GM21390 (cell line): ENCODE measurements around the gene TTYH1.
"Not testable (repeated sequence)": the region's sequence is repeated elsewhere in the genome, so short reads cannot be mapped to it uniquely, and the experiment has no call there.

ENCODE experiments used
- ATAC-seq: cut with Tn5 transposase; IDR thresholded peaks from one replicate; pipeline ENCODE4 v1.9.1; 2021; ENCODE audit not compliant: unreplicated experiment

Gene TTYH1

GRCh38 chr19:54415208-54415900 is at the start of gene TTYH1:
TTYH1 (plus strand) TSS chr19:54415464; CDS start chr19:54415553, 89 bp downstream.
- no peak for ATAC-seq

GRCh38 chr19:54365798-54366197 is 49.5 kb upstream of the TTYH1 start:
- not testable (repeated sequence) for ATAC-seq

- ATAC-seq: no peak
Observed at GRCh38 chr19:54366811-54367210, 48.5 kb upstream of the TTYH1 start.

DNA sequence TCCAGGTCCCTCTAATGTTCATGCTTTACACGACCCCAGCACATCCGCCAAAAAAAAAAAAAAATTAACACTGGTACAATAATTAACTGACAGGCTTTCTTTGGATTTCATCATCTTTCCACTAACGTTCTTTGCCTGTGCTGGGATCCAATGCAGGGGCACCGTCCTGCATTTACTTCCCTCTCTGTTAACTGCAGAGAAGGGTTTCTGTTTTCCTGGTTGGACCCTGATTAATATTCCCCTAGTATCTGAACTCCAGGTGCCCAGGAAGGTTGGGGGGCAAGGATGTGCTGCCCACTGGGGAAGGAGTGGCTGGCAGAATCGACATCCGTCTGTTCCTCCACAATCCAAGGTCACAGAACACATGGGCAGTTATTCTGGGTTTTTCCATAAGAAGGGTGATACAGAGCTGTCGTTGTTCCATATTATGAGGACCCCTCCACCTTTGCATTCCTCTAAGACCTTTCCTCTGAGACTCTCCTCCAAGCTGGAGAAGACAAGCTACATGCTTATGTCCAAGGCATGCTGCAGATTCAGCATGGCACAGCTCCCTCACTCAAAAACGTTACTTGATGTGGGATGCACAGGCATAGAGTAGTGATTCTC is 46.1 kb upstream of the TTYH1 start:
- no peak for ATAC-seq

- not testable (repeated sequence) for ATAC-seq
Observed at GRCh38 chr19:54369688-54370433, 45.4 kb upstream of the TTYH1 start.

- not testable (repeated sequence) for ATAC-seq
Observed at GRCh38 chr19:54370434-54370796, 44.8 kb upstream of the TTYH1 start.

- not testable (repeated sequence) for ATAC-seq
Observed at GRCh38 chr19:54371453-54371852, 43.8 kb upstream of the TTYH1 start.

DNA sequence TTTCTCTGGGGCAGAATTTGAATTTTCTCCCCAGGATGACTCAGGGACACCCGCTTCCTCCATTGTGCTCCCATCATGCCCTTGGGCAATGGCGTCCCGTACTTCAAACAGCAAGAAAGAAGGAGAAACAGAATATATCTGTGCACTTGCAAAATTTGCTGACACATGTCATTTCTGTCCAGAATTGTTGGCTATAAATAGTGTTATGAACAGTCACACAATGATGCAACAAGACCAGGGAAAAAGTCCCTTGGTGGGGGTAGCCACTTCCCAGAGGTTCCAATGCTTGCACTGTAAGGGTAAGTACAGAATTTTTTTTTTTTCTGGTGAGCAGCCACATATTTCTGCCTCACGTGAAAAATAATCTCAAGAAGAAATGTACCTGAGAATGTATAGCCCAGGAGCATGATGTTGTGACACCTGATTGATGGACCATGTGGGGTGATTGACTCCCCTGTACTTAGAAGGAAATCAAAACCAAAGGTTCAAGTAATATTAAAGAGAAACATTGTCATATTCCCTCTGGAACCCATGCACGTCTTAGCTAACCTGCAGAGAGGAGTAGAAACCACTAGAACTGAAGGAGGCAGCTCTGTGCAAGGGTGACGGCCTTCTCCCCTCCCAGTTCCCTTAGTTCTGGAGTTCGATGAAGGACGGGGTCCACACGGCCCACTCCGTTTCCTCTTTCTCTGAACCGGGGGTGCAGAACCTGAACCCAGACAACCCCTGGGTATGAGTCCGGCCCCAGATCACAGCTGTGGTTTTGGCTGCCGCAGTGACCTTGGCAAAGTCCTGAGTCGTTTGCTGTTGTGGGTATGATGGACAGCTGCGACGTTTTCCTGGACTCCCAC is 41.3 kb upstream of the TTYH1 start:
- no peak for ATAC-seq

- ATAC-seq: not testable (repeated sequence)
Observed at GRCh38 chr19:54375181-54375938, 39.9 kb upstream of the TTYH1 start.

- ATAC-seq: no peak
Observed at GRCh38 chr19:54376610-54377285, 38.5 kb upstream of the TTYH1 start.

DNA sequence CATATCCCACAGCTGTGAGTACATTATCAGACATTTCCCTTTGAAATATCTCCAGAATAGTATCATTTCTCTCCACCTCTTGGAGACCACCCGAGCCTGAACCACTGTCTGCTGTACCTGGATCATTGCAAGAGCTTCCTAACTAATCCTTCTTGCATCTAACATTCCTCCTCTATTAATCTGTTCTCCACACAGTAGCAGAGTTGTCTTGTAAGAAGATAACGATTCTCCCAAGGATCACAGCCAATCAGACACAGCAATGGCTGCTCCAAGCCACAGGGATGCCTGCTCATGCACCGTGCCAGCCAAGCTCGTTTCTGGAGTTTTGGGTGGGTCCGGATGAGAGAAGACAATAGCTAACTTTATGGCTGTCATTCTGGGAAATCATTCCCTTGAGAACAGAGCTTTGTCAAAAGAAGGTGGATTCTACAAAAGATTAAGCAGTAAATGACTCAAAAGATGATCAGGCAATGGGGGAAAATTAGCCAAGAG is 36.0 kb upstream of the TTYH1 start:
- ATAC-seq: no peak

- ATAC-seq: no peak
Observed at GRCh38 chr19:54380897-54381296, 34.4 kb upstream of the TTYH1 start.

DNA sequence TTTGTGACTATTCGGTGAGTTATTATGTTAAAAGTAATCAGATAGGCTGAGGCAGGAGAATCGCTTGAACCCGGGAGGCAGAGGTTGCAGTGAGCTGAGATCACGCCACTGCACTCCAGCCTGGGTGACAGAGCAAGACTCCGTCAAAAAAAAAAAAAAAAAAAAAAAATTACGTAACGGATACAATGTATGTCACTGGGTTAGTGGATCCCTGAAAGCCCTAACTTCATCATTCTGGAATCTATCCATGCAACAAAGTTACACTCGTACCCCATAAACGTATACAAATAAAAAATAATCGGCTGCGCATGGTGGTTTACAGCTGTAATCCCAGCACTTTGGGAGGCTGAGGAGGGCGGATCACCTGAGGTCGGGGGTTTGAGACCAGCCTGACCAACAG is 33.2 kb upstream of the TTYH1 start:
- not testable (repeated sequence) for ATAC-seq

DNA sequence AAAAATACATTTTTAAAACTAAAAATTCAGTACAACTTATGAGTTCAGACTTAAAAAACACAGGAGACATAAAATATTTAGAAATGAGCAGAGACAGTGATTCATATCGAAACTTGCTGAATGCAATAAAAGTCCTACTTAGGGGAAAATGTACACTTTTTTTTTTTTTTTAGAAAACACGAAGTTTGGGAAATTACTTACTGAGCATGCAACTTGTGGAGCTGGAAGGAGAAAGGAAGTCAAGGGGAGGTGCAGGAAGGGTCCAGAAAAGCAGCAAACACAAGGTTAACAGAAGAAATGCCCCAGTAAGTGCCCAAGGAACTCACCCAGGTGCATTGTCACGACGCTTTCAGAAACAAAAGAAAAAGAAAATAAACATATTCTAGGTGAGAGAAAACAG is 31.9 kb upstream of the TTYH1 start:
- no peak for ATAC-seq

DNA sequence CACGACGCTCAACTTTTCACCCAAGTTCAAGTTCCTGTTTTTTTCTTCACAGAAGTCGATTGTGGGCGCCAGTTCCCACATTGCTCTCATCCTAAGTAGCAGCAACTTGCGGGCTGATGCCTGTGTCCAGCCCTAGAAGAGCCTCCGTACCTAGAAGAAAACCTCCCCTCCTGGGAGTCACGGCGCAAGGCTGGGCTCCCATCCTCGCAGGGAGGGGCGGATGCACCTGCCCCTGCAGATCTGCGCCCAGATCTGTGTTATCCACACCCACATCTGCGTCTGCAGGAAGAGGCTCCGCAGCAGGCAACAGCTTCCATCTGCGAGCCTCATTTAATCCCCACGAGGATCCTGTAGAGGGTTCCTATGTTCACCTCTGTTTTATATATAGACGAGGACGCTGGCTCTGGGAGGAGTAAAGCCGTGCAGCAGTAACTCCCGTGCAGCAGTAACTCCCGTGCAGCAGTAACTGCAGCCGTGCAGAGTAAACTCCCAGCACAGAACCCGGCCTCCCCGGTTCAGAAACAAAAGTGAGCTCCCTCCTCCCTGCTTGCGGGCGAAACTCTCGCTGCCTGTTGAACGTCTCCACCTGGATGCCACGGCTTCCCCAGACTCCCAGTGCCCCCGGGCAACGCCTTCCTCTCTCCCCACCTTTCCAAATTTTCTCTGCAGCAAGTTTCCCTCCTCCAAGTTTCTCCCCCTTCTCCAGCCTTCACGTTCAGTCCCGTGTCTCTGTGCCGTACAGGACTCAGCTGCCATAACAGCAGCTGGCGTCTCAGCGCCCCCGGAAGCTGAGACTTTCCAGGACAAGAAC is 27.1 kb upstream of the TTYH1 start:
- no peak for ATAC-seq

DNA sequence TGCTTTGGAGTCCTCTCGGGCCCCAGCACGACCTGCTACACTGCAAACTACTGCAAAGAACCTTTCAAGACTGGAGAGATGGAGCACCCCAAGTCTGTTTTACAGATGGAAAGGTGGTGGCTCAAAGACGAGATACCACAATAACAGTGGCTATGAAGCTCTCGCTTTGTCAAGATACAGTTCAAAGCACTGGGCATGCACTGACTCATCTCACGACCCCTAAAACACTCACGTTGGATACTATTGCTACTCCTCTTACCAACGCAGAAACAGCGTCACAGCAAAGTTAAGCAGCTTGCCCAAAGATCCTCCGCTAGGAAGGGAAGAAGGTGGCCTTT is 26.5 kb upstream of the TTYH1 start:
- ATAC-seq: no peak

- ATAC-seq: no peak
Observed at GRCh38 chr19:54389553-54389952, 25.7 kb upstream of the TTYH1 start.

DNA sequence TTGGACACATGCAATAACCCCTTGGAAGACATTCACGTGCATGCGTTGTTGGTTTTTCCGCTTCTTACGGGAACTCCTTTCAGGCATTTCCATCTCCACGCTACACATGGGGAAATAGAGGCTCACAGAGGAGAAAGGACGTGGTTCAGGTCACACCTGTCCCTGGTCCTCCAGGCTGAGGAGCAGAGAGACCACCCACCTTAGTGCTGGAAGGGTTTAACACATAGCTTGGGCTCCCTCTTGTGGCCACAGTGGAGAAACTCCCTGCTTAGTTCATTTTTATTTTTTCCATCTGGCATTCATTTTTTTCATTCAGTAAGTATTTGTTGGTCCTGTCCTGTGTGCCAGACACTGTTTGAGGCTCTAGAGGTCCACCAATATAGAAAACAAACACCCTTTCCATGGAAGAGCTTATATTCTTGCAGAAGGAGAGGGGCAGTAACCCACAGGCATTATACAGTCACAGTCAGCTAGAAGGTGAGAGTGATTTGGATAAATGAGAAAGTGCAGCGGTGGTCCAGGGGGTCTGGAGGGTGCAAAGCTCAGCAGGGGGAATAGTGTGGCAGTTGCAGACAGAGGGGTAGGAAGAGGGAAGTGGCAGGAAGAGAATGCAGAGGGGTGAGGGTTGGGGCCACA is 24.2 kb upstream of the TTYH1 start:
- no peak for ATAC-seq
